AG04449 (cell line): ENCODE results near the gene ARL15.

Experiments used
- CTCF ChIA-PET: fragments of 350-600 bp; formaldehyde crosslinking; extraction: SDS; loops from one replicate; lab custom pipeline; 2021; ENCODE audit warnings: antibody characterized with exemption; lab: Yijun Ruan, JAX
- POLR2A ChIA-PET: fragments of 400-600, 350-600 bp; formaldehyde crosslinking; extraction: SDS; loops from one replicate; lab custom pipeline; 2020; ENCODE audit warnings: antibody characterized with exemption, inconsistent platforms; lab: Yijun Ruan, JAX
- DNase-seq: peaks from one replicate; pipeline ENCODE4 v3.0.0-alpha.2; 2010; ENCODE audit warnings: low read depth, low spot score
- H3K4me3 ChIP-seq: 2 replicates; pipeline ENCODE4 v1.5.1; 2011; ENCODE audit warnings: low read depth, mild to moderate bottlenecking, control low read depth, low read length
- CTCF ChIP-seq: IDR thresholded peaks from one replicate; pipeline ENCODE4 v1.5.1; 2011; ENCODE audit warnings: mild to moderate bottlenecking, moderate library complexity, low read length, control low read depth, inconsistent platforms; ENCODE audit not compliant: insufficient read depth; ENCODE audit errors: missing control alignments

The ARL15 gene

GRCh38 chr5:54326662-54327270, 16.4 kb upstream of the ARL15 start:
- no peak for TF ChIP-seq CTCF
- ChIA-PET POLR2A (interaction anchor here (1.1 to 3.6 kb wide), 2 partner anchors 16 to 34 kb away, joined by 4 to 23 read pairs; partner anchors contain the start of gene ARL15), CTCF (interaction anchor here (1.2 to 2.9 kb wide), 4 partner anchors 9 to 83 kb away, joined by 3 to 13 read pairs (median 4); no protein-coding TSS in a partner anchor)
- H3K4me3 ChIP-seq: no peak overlapping the region
- DNase-seq: no peak

GRCh38 chr5:54325610-54326311, 15.4 kb upstream of the ARL15 start:
- DNase-seq: no peak
- ChIA-PET POLR2A (interaction anchor here (1.1 to 3.6 kb wide), 2 partner anchors 15 to 35 kb away, joined by 4 to 23 read pairs; partner anchors contain the start of gene ARL15), CTCF (interaction anchor here (0.7 to 2.9 kb wide), 2 partner anchors 12 to 14 kb away, joined by 3 to 13 read pairs; no protein-coding TSS in a partner anchor)
- no peak overlapping the region for H3K4me3 ChIP-seq
- TF ChIP-seq CTCF: no peak

GRCh38 chr5:54325272-54325609, 14.9 kb upstream of the ARL15 start:
- CTCF ChIA-PET: interaction anchor here (2.9 kb wide), 1 partner anchor 11 kb away, joined by 13 read pairs; no protein-coding TSS in a partner anchor
- TF ChIP-seq CTCF: no peak
- no peak for DNase-seq
- POLR2A ChIA-PET: interaction anchor here (1.1 to 1.3 kb wide), 2 partner anchors 13 to 15 kb away, joined by 4 read pairs; partner anchors contain the start of gene ARL15
- H3K4me3 ChIP-seq: no peak overlapping the region

GRCh38 chr5:54324651-54325271, 14.4 kb upstream of the ARL15 start:
- no peak overlapping the region for H3K4me3 ChIP-seq
- no peak for DNase-seq
- CTCF ChIA-PET: interaction anchor here (0.8 kb wide), 1 partner anchor 165 kb away, joined by 3 read pairs; no protein-coding TSS in a partner anchor
- TF ChIP-seq CTCF: no peak
- POLR2A ChIA-PET: interaction anchor here (1.1 to 1.3 kb wide), 2 partner anchors 13 to 14 kb away, joined by 4 read pairs; partner anchors contain the start of gene ARL15

GRCh38 chr5:54323495-54323894, 13.1 kb upstream of the ARL15 start:
- ChIA-PET POLR2A (interaction anchor here (2.9 kb wide), 1 partner anchor 13 kb away, joined by 16 read pairs; the partner anchor contains the start of gene ARL15), CTCF (interaction anchor here (0.8 to 1.1 kb wide), 4 partner anchors 9 to 96 kb away, joined by 3 to 9 read pairs (median 4); no protein-coding TSS in a partner anchor)
- no peak overlapping the region for H3K4me3 ChIP-seq
- DNase-seq: no peak
- TF ChIP-seq CTCF: no peak
